Heart right ventricle (tissue), 16 donors: Measurements from ENCODE around the gene KIF17. TPM values are rescaled to one million over a fixed set of nuclear protein-coding genes. Genes with fewer than 3 reads are reported as not detected.

Experiments used
- ATAC-seq, 8 donors: fragments of 200-7000 bp; cut with Tn5 transposase; one replicate each; pipeline ENCODE4 v1.9.1; 2020; ENCODE audit warnings: mild to moderate bottlenecking in 8 of 8, moderate library complexity in 8 of 8, moderate number of reproducible peaks in 1 of 8
- DNase-seq, 2 donors: peaks; one replicate each; pipeline ENCODE4 v3.0.0-alpha.2; 2020
- H3K27ac ChIP-seq, 10 donors: fragments of 200-600 bp; sonication (generic) in 2 of 10; one replicate each; pipeline versions ENCODE4 v1.5.0 to v1.8.0; 2020 to 2022; ENCODE audit warnings: mild to moderate bottlenecking in 3 of 10
- H3K27me3 ChIP-seq, 7 donors: fragments of 200-600 bp; one replicate each; pipeline ENCODE4 v1.8.0; 2021 to 2022; ENCODE audit warnings: mild to moderate bottlenecking in 2 of 7
- H3K36me3 ChIP-seq, 9 donors: fragments of 200-600 bp; sonication (generic) in 1 of 9; one replicate each; pipeline versions ENCODE4 v1.5.0 to v1.8.0; 2020 to 2022; ENCODE audit warnings: mild to moderate bottlenecking in 2 of 9
- H3K4me1 ChIP-seq, 9 donors: fragments of 200-600 bp; sonication (generic) in 1 of 9; one replicate each; pipeline versions ENCODE4 v1.5.0 to v1.8.0; 2020 to 2022; ENCODE audit warnings: mild to moderate bottlenecking in 4 of 9
- H3K4me3 ChIP-seq, 10 donors: fragments of 200-600 bp; sonication (generic) in 2 of 10; one replicate each; pipeline versions ENCODE4 v1.5.0 to v1.8.0; 2020 to 2022; ENCODE audit warnings: mild to moderate bottlenecking in 7 of 10, moderate library complexity in 2 of 10
- H3K9me3 ChIP-seq, 11 donors: fragments of 200-600 bp in 10 of 11; sonication (generic) in 2 of 11; one replicate each; pipeline versions ENCODE4 v1.5.0 to v1.8.0; 2013 to 2022; ENCODE audit warnings: mild to moderate bottlenecking in 2 of 11, control low read depth in 1 of 11, moderate library complexity in 1 of 11
- CTCF ChIP-seq, 9 donors: fragments of 200-600 bp; sonication (generic) in 2 of 9; IDR thresholded peaks; one replicate each; pipeline versions ENCODE4 v1.5.0 to v1.8.0; 2021 to 2022; ENCODE audit warnings: antibody characterized with exemption in 9 of 9, mild to moderate bottlenecking in 5 of 9, moderate library complexity in 1 of 9
- WGBS, 2 donors: extraction: QIAGEN DNeasy Blood & Tissue Kit; methylation state at CpG; one replicate each; pipeline ENCODE4 v1.1.7; 2013; ENCODE audit warnings: inconsistent platforms in 1 of 2; 5-methylcytosine and 5-hydroxymethylcytosine counted together
- intact Hi-C, 10 donors: fragments of 100-400 bp; cut with DNase I; formaldehyde crosslinking; loops; one replicate each; pipeline versions ENCODE4 v1.11.1 to v1.14.2; 2022
- polyA plus RNA-seq, 2 donors: library from polyadenylated mRNA; stranded (reverse); fragments of 200-250 nt; gene quantifications; one replicate each; pipeline ENCODE4 v1.2.3, GENCODE V29; 2013
- total RNA-seq, 10 donors: library from RNA; stranded (reverse); fragmentation: NEBNext Ultra II Directional in 3 of 10; extraction: Animal tissue kit (Norgen Biotek cat#: 25700) in 3 of 10; gene quantifications; one replicate each; pipeline versions ENCODE4 v1.2.1 to v1.2.4, GENCODE V29; 2021 to 2023
- donor health status: Arrhythmogenic right ventricular cardiomyopathy.
- donor health status: ischemic (EF 13 %, LVEDD 7.1; RV severe dilation, severe dysfunction).
- donor health status: healthy with polysubstance abuse.
- donor health status: DM: no; HTN: yes; CAD: no.
- donor health status: DM: no; HTN: no; CAD: no.
- donor health status: ischemic (EF 25% LVEDD 6.9; RV normal size, moderate dysfunction).
- donor health status: ischemic (EF 25% LVEDD 5.7; RV mildly dilated, moderate dysfunction).
- donor health status: healthy.
- donor health status: DM: yes; HTN: yes; CAD: no.
- donor health status: Ischemic cardiomyopathy.
- donor health status: ischemic (EF 35%, LVEDD 5.7; RV mildly dilated, moderate dysfunction).
- donor health status: nonischemic (EF 11% LVEDD 7.7; RV severe dilation, severe dysfunction).
- donor health status: DM: yes; HTN: yes; CAD: no.
- donor health status: PGD.
- donor health status: ischemic (EF 29% LVEDD 5.4; RV normal size, mild dysfunction).
- donor health status: nonischemic (EF 23%, LVEDD 6.1; RV moderate dilation, normal function).

Gene KIF17
- total and polyA plus RNA-seq, 12 donors, result 2.7 to 7.5 (median 5.2) TPM

GRCh38 chr1:20630729-20631128 is 87.1 kb downstream of the KIF17 start:
- peaks cover 0 to 5% (median 0%) of the 10 kb centered on the region in 11 donors for H3K9me3 ChIP-seq
- 23 to 26% methylated on average over 4 of the region's 4 CpGs for WGBS, 2 donors
- peaks cover 0 to 25% (median 18%) of the 10 kb centered on the region in 9 donors for H3K4me1 ChIP-seq
- intact Hi-C loops, result loop anchor here in 7 of 10 donors (5.0 kb wide), 3 partner anchors 43 to 108 kb away; partner anchors contain the start of gene CDA (in 1 of the 7)
- H3K36me3 ChIP-seq, result no peaks in the 10 kb centered on the region
- DNase-seq, result no peak
- no peak overlapping the region for H3K27ac ChIP-seq
- peaks cover 0 to 4% (median 0%) of the 10 kb centered on the region in 7 donors for H3K27me3 ChIP-seq
- H3K4me3 ChIP-seq, result no peak overlapping the region
- no peak for ATAC-seq
- no peak for TF ChIP-seq CTCF (IDR thresholded peaks at IDR 0.05)

DNA sequence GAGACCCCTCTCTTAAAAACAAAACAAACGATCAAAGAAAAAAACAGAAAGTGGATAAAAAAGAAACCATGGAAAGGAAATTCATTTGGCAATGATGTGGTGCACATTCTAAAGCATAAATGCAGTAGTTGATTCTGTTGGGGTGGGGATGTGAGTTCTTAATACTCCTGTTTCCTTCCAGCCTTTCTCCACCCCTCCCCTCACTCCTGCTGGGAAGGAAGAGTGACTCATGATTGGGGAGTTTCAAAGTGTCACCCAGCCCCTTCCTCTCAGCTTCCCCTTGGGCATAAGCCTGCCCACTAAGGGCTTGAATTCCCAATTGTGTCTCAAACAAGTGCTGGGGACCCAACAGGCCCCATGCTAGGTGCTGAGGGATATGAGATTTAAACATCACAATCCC is 91.3 kb downstream of the KIF17 start:
- Histone ChIP-seq H3K36me3 (no peaks in the 10 kb centered on the region), H3K4me3 (no peak overlapping the region), H3K9me3 (peaks cover 0 to 5% (median 0%) of the 10 kb centered on the region in 11 donors), H3K4me1 (no peaks in the 10 kb centered on the region), H3K27ac (no peak overlapping the region), H3K27me3 (peaks cover 0 to 4% (median 0%) of the 10 kb centered on the region in 7 donors)
- intact Hi-C loops, result no loop called here
- ATAC-seq, result no peak
- TF ChIP-seq CTCF (IDR thresholded peaks at IDR 0.05), result no peak
- WGBS, 2 donors, result 43 to 57% methylated on average over 1 of the region's 1 CpG
- no peak for DNase-seq

- H3K4me1 ChIP-seq, result no peaks in the 10 kb centered on the region
- H3K9me3 ChIP-seq, result peaks cover 0 to 5% (median 0%) of the 10 kb centered on the region in 11 donors
- no peak overlapping the region for H3K4me3 ChIP-seq
- no peaks in the 10 kb centered on the region for H3K36me3 ChIP-seq
- H3K27ac ChIP-seq, result no peak overlapping the region
- 53 to 61% methylated on average over 1 of the region's 1 CpG for WGBS, 2 donors
- ATAC-seq (no peak), DNase-seq (no peak)
- peaks cover 0 to 4% (median 0%) of the 10 kb centered on the region in 7 donors for H3K27me3 ChIP-seq
- no peak for TF ChIP-seq CTCF (IDR thresholded peaks at IDR 0.05)
- intact Hi-C loops, result no loop called here
Observed at GRCh38 chr1:20626098-20626427, 91.7 kb downstream of the KIF17 start.

DNA sequence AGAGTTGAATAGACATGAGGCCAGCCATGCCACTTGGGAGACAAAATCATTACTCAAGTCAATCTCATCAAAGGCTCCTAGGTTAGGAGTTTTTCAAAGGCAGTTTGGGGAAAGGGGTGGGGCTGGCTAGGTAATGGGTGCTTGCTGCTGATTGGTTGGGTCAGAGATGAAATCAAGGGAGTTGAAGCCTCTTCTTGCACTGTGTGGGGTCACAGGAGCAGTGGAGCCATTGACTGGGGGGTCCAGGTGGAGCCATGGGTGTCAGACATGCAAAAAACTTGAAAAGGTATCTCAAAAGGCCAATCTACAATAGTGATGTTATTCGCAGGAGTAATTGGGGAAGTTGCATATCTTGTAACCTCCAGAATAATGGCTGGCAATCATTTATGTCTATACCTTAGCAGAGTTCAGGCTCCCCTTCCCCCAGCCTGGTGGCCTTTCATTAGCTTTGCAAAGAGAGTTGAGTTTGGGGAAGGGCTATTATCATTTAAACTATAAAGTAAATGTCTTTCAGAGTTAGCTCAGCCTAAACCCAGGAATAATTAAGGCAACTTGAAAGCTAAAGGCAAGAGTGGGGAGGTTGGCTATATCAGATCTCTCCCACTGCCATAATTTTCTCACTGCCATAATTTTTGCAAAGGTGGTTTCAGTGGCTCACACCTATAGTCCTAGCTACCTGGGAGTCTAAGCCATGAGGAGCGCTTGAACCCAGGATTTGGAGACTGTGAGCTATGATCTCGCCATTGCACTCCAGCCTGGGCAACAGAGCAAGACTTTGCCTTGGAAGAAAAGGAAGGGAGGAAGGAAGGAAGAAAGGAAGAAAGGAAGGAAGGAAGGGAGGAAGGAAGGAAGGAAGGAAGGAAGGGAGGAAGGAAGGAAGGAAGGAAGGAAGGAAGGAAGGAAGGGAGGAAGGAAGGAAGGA is 92.4 kb downstream of the KIF17 start:
- no peaks in the 10 kb centered on the region for H3K4me1 ChIP-seq
- intact Hi-C loops, result no loop called here
- no peak for ATAC-seq
- no peak overlapping the region for H3K27ac ChIP-seq
- no peak overlapping the region for H3K4me3 ChIP-seq
- 73 to 77% methylated on average over 3 of the region's 3 CpGs for WGBS, 2 donors
- H3K27me3 ChIP-seq, result peaks cover 0 to 4% (median 0%) of the 10 kb centered on the region in 7 donors
- no peak for TF ChIP-seq CTCF (IDR thresholded peaks at IDR 0.05)
- no peaks in the 10 kb centered on the region for H3K36me3 ChIP-seq
- peaks cover 0 to 5% (median 0%) of the 10 kb centered on the region in 11 donors for H3K9me3 ChIP-seq
- no peak for DNase-seq
